Right lobe of liver (tissue), 6 donors: ENCODE data around the gene FIGLA. TPM values are rescaled to one million over a fixed set of nuclear protein-coding genes. Genes with fewer than 3 reads are reported as not detected.

Experiments used
- ATAC-seq, 4 donors: fragments of 200-7000 bp; cut with Tn5 transposase; one replicate each; pipeline ENCODE4 v1.9.1; 2020; ENCODE audit warnings: mild to moderate bottlenecking in 4 of 4, moderate library complexity in 4 of 4
- DNase-seq, 3 donors: peaks; one replicate each; pipeline ENCODE4 v3.0.0-alpha.2; 2020
- H3K27ac ChIP-seq, 3 donors: fragments of 200-600 bp; one replicate each; pipeline ENCODE4 v1.8.0; 2022
- H3K27me3 ChIP-seq, 2 donors: fragments of 200-600 bp; one replicate each; pipeline ENCODE4 v1.8.0; 2022
- H3K36me3 ChIP-seq, 4 donors: fragments of 200-600 bp; sonication (generic) in 1 of 4; one replicate each; pipeline versions ENCODE4 v1.5.1 to v1.8.0; 2017 to 2022; ENCODE audit warnings: control low read depth in 1 of 4
- H3K4me1 ChIP-seq, 4 donors: fragments of 200-600 bp; sonication (generic) in 1 of 4; one replicate each; pipeline versions ENCODE4 v1.5.1 to v1.8.0; 2017 to 2022; ENCODE audit warnings: control low read depth in 1 of 4
- H3K4me3 ChIP-seq, 3 donors: fragments of 200-600 bp; one replicate each; pipeline ENCODE4 v1.8.0; 2022
- H3K9me3 ChIP-seq, 4 donors: fragments of 200-600 bp; sonication (generic) in 1 of 4; one replicate each; pipeline versions ENCODE4 v1.5.1 to v1.8.0; 2017 to 2022; ENCODE audit warnings: control low read depth in 1 of 4
- POLR2A ChIP-seq: fragments of 450-650 bp; IDR thresholded peaks from one replicate; pipeline ENCODE4 v1.6.1; 2017; ENCODE audit warnings: antibody characterized with exemption, mild to moderate bottlenecking
- WGBS: methylation state at CpG from one replicate; pipeline ENCODE4 v1.1.6; 2018; ENCODE audit warnings: low coverage, low lambda C conversion rate; ENCODE audit not compliant: insufficient coverage; ENCODE audit errors: missing lambda C conversion rate; 5-methylcytosine and 5-hydroxymethylcytosine counted together
- intact Hi-C, 2 donors: fragments of 100-400 bp; cut with DNase I; formaldehyde crosslinking; loops; one replicate each; pipeline versions ENCODE4 v1.11.2 to v1.14.1; 2022
- total RNA-seq, 6 experiments: library from RNA; depleted of rRNA in 2 of 6; stranded (reverse); fragments of >200 nt in 2 of 6; fragmentation: NEBNext Ultra II Directional in 3 of 6; extraction: Animal tissue kit (Norgen Biotek cat#: 25700) in 3 of 6; gene quantifications; one replicate each; pipeline versions ENCODE4 v1.1.0 to v1.2.4, GENCODE V29; 2016 to 2023
- TF ChIP-seq, protein P1 (sequence below), 4 donors: fragments of 200-600 bp in 3 of 4; fragments of 450-650 bp in 1 of 4; IDR thresholded peaks; one replicate each; pipeline versions ENCODE4 v1.5.1 to v1.8.0; 2016 to 2022; ENCODE audit warnings: antibody characterized with exemption in 4 of 4, mild to moderate bottlenecking in 2 of 4
- donor health status: DM: no; HTN: yes; CAD: no.
- donor health status: DM: no; HTN: no; CAD: no.
- donor health status: DM: no; HTN: no; CAD: no.
- donor health status: DM: no; HTN: yes; CAD: no.
- donor health status: DM: no; HTN: yes; CAD: no.

The FIGLA gene
- total RNA-seq, 6 experiments from 2014 or later = not detected

- DNase-seq (no peak), ATAC-seq (no peak)
- Histone ChIP-seq H3K27me3 (peaks cover 11 to 12% of the 10 kb centered on the region in 2 donors), H3K4me1 (peaks cover 0 to 13% (median 0%) of the 10 kb centered on the region in 4 donors), H3K4me3 (no peak overlapping the region), H3K36me3 (no peaks in the 10 kb centered on the region), H3K27ac (no peak overlapping the region), H3K9me3 (no peaks in the 10 kb centered on the region)
- TF ChIP-seq, protein P1, sequence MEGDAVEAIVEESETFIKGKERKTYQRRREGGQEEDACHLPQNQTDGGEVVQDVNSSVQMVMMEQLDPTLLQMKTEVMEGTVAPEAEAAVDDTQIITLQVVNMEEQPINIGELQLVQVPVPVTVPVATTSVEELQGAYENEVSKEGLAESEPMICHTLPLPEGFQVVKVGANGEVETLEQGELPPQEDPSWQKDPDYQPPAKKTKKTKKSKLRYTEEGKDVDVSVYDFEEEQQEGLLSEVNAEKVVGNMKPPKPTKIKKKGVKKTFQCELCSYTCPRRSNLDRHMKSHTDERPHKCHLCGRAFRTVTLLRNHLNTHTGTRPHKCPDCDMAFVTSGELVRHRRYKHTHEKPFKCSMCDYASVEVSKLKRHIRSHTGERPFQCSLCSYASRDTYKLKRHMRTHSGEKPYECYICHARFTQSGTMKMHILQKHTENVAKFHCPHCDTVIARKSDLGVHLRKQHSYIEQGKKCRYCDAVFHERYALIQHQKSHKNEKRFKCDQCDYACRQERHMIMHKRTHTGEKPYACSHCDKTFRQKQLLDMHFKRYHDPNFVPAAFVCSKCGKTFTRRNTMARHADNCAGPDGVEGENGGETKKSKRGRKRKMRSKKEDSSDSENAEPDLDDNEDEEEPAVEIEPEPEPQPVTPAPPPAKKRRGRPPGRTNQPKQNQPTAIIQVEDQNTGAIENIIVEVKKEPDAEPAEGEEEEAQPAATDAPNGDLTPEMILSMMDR (IDR thresholded peaks at IDR 0.05) = no peak
- TF ChIP-seq POLR2A = no peak
- intact Hi-C loops = no loop called here
- 51% methylated on average over 7 of the region's 7 CpGs for WGBS
These were observed 21.8 kb downstream of the FIGLA start for GRCh38 chr2:70768590-70769085.

GRCh38 chr2:70767699-70768589 lies 22.5 kb downstream of the FIGLA start, which contains the start of gene ADD2:
ADD2 (minus strand) TSS chr2:70768200; CDS start chr2:70706408, 61,792 bp downstream.
- Histone ChIP-seq H3K4me3 (peak within 1 kb of the TSS in 2 of 3 donors; percentile 14 to 21), H3K4me1 (peaks cover 0 to 13% (median 0%) of the 10 kb centered on the region in 4 donors), H3K27ac (no peak within 1 kb of the TSS), H3K36me3 (no peaks in the 10 kb centered on the region), H3K9me3 (no peaks in the 10 kb centered on the region), H3K27me3 (peaks cover 11 to 12% of the 10 kb centered on the region in 2 donors)
- TF ChIP-seq POLR2A = no peak
- TF ChIP-seq, protein P1 (IDR thresholded peaks at IDR 0.05) = peak in 1 of 4 donors; percentile 22
- WGBS = 7% methylated on average over 3 of the region's 74 CpGs
- DNase-seq = peak in 1 of 3 donors; percentile 22
- ATAC-seq = peak; percentile 32 to 64 (median 58)
- intact Hi-C loops = no loop called here

- no peak overlapping the region for H3K27ac ChIP-seq
- ATAC-seq (peak in 1 of 4 donors; percentile 36), DNase-seq (no peak)
- no peak for TF ChIP-seq POLR2A
- 0% methylated on average over 9 of the region's 51 CpGs for WGBS
- no peaks in the 10 kb centered on the region for H3K36me3 ChIP-seq
- H3K4me1 ChIP-seq = peaks cover 0 to 13% (median 0%) of the 10 kb centered on the region in 4 donors
- peaks cover 11 to 12% of the 10 kb centered on the region in 2 donors for H3K27me3 ChIP-seq
- intact Hi-C loops = no loop called here
- peak overlapping the region in 2 of 3 donors; percentile 14 to 21 for H3K4me3 ChIP-seq
- no peaks in the 10 kb centered on the region for H3K9me3 ChIP-seq
These were observed 23.3 kb downstream of the FIGLA start for GRCh38 chr2:70767079-70767698.

GRCh38 chr2:70766357-70767078 lies 23.9 kb downstream of the FIGLA start:
- Histone ChIP-seq H3K27ac (no peak overlapping the region), H3K9me3 (no peaks in the 10 kb centered on the region), H3K4me3 (no peak overlapping the region), H3K27me3 (peaks cover 11 to 12% of the 10 kb centered on the region in 2 donors), H3K4me1 (peaks cover 0 to 13% (median 0%) of the 10 kb centered on the region in 4 donors), H3K36me3 (no peaks in the 10 kb centered on the region)
- ATAC-seq (no peak), DNase-seq (no peak)
- TF ChIP-seq, protein P1 (IDR thresholded peaks at IDR 0.05) = no peak
- no peak for TF ChIP-seq POLR2A
- intact Hi-C loops = no loop called here
- WGBS = 8% methylated on average over 7 of the region's 7 CpGs
